ENCODE results near the gene PIGM. TPM values are rescaled to one million over a fixed set of nuclear protein-coding genes. Genes with fewer than 3 reads are reported as not detected.

Gene PIGM
- total and polyA plus RNA-seq, 2 experiments from 2014 or later, result 6.3 to 10.5 TPM

GRCh38 chr1:160066829-160067745 lies 35.3 kb upstream of the PIGM start:
- Histone ChIP-seq H3K79me2 (no peaks in the 10 kb centered on the region), H3K9me3 (ENCODE audit: low read depth) (no peaks in the 10 kb centered on the region), H3K4me1 (ENCODE audit: insufficient read depth) (no peaks in the 10 kb centered on the region), H3K9me2 (replicated peaks; ENCODE audit: insufficient read depth) (no peaks in the 10 kb centered on the region), H2AFZ (no peak overlapping the region), H3K27ac (no peak overlapping the region), H3K4me2 (no peak overlapping the region), H3K4me3 (no peak overlapping the region), H4K20me1 (ENCODE audit: insufficient read depth, poor library complexity, severe bottlenecking) (no peaks in the 10 kb centered on the region), H3K36me3 (replicated peaks; ENCODE audit: insufficient read depth, low read depth) (no peaks in the 10 kb centered on the region), H3K27me3 (peaks cover 21% of the 10 kb centered on the region)
- no peak for DNase-seq (ENCODE audit: low spot score)
- 63% methylated on average over 6 of the region's 6 CpGs for WGBS (ENCODE audit: low lambda C conversion rate, missing lambda C conversion rate)
- no peak for TF ChIP-seq CTCF (IDR thresholded peaks at IDR 0.05; ENCODE audit: poor library complexity)
- TF ChIP-seq EZH2phosphoT487 (IDR thresholded peaks at IDR 0.05; ENCODE audit: low read depth, severe bottlenecking, unreplicated experiment), result no peak
- TF ChIP-seq EZH2 (IDR thresholded peaks at IDR 0.05; ENCODE audit: borderline replicate concordance), result no peak

GRCh38 chr1:160064746-160065145 lies 33.0 kb upstream of the PIGM start:
- TF ChIP-seq EZH2phosphoT487 (IDR thresholded peaks at IDR 0.05; ENCODE audit: low read depth, severe bottlenecking, unreplicated experiment), result no peak
- Histone ChIP-seq H3K27me3 (peaks cover 13% of the 10 kb centered on the region), H3K79me2 (no peaks in the 10 kb centered on the region), H3K27ac (no peak overlapping the region), H3K4me3 (no peak overlapping the region), H3K4me1 (ENCODE audit: insufficient read depth) (no peaks in the 10 kb centered on the region), H3K4me2 (no peak overlapping the region), H4K20me1 (ENCODE audit: insufficient read depth, poor library complexity, severe bottlenecking) (no peaks in the 10 kb centered on the region), H3K9me2 (replicated peaks; ENCODE audit: insufficient read depth) (no peaks in the 10 kb centered on the region), H2AFZ (no peak overlapping the region), H3K36me3 (replicated peaks; ENCODE audit: insufficient read depth, low read depth) (no peaks in the 10 kb centered on the region), H3K9me3 (ENCODE audit: low read depth) (no peaks in the 10 kb centered on the region)
- WGBS (ENCODE audit: low lambda C conversion rate, missing lambda C conversion rate), result 32% methylated on average over 3 of the region's 3 CpGs
- DNase-seq (ENCODE audit: low spot score), result no peak

- H3K4me3 ChIP-seq, result no peak overlapping the region
- no peak for DNase-seq (ENCODE audit: low spot score)
- H3K9me2 ChIP-seq (replicated peaks; ENCODE audit: insufficient read depth), result no peaks in the 10 kb centered on the region
- H3K79me2 ChIP-seq, result no peaks in the 10 kb centered on the region
- H3K36me3 ChIP-seq (replicated peaks; ENCODE audit: insufficient read depth, low read depth), result no peaks in the 10 kb centered on the region
- H3K9me3 ChIP-seq (ENCODE audit: low read depth), result no peaks in the 10 kb centered on the region
- H3K4me2 ChIP-seq, result no peak overlapping the region
- H2AFZ ChIP-seq, result no peak overlapping the region
- 88% methylated on average over 3 of the region's 3 CpGs for WGBS (ENCODE audit: low lambda C conversion rate, missing lambda C conversion rate)
- no peaks in the 10 kb centered on the region for H4K20me1 ChIP-seq (ENCODE audit: insufficient read depth, poor library complexity, severe bottlenecking)
- H3K4me1 ChIP-seq (ENCODE audit: insufficient read depth), result no peaks in the 10 kb centered on the region
- no peak for TF ChIP-seq CTCF (IDR thresholded peaks at IDR 0.05; ENCODE audit: poor library complexity)
- no peak for TF ChIP-seq EZH2 (IDR thresholded peaks at IDR 0.05; ENCODE audit: borderline replicate concordance)
- TF ChIP-seq EZH2phosphoT487 (IDR thresholded peaks at IDR 0.05; ENCODE audit: low read depth, severe bottlenecking, unreplicated experiment), result no peak
- H3K27ac ChIP-seq, result no peak overlapping the region
- peaks cover 7% of the 10 kb centered on the region for H3K27me3 ChIP-seq
Measured at GRCh38 chr1:160064164-160064563, 32.4 kb upstream of the PIGM start.

GRCh38 chr1:160063176-160063575 lies 31.4 kb upstream of the PIGM start:
- Histone ChIP-seq H3K9me2 (replicated peaks; ENCODE audit: insufficient read depth) (no peaks in the 10 kb centered on the region), H3K27me3 (peaks cover 5% of the 10 kb centered on the region), H3K36me3 (replicated peaks; ENCODE audit: insufficient read depth, low read depth) (no peaks in the 10 kb centered on the region), H3K27ac (no peak overlapping the region), H3K4me2 (no peak overlapping the region), H2AFZ (no peak overlapping the region), H4K20me1 (ENCODE audit: insufficient read depth, poor library complexity, severe bottlenecking) (no peaks in the 10 kb centered on the region), H3K4me1 (ENCODE audit: insufficient read depth) (no peaks in the 10 kb centered on the region), H3K9me3 (ENCODE audit: low read depth) (no peaks in the 10 kb centered on the region), H3K4me3 (no peak overlapping the region), H3K79me2 (no peaks in the 10 kb centered on the region)
- WGBS (ENCODE audit: low lambda C conversion rate, missing lambda C conversion rate), result 89% methylated on average over 5 of the region's 5 CpGs
- DNase-seq (ENCODE audit: low spot score), result no peak
- no peak for TF ChIP-seq EZH2 (IDR thresholded peaks at IDR 0.05; ENCODE audit: borderline replicate concordance)
- no peak for TF ChIP-seq EZH2phosphoT487 (IDR thresholded peaks at IDR 0.05; ENCODE audit: low read depth, severe bottlenecking, unreplicated experiment)
- no peak for TF ChIP-seq CTCF (IDR thresholded peaks at IDR 0.05; ENCODE audit: poor library complexity)

All from hepatocyte (in vitro differentiated cells).